Stimulated activated CD4-positive, alpha-beta T cell treated with anti-CD3 and anti-CD28 coated beads, Interleukin-2, amount 100 ng/mL, for 48 hours (primary cell): Measurements from ENCODE around the gene APOBEC3G.
A peak's percentile ranks its signal among the peaks of the same experiment; 100 is the strongest.

Source experiments
- DNase-seq, 2 donors: peaks; one replicate each; pipeline ENCODE4 v3.0.0-alpha.2; 2020

APOBEC3G gene

DNA sequence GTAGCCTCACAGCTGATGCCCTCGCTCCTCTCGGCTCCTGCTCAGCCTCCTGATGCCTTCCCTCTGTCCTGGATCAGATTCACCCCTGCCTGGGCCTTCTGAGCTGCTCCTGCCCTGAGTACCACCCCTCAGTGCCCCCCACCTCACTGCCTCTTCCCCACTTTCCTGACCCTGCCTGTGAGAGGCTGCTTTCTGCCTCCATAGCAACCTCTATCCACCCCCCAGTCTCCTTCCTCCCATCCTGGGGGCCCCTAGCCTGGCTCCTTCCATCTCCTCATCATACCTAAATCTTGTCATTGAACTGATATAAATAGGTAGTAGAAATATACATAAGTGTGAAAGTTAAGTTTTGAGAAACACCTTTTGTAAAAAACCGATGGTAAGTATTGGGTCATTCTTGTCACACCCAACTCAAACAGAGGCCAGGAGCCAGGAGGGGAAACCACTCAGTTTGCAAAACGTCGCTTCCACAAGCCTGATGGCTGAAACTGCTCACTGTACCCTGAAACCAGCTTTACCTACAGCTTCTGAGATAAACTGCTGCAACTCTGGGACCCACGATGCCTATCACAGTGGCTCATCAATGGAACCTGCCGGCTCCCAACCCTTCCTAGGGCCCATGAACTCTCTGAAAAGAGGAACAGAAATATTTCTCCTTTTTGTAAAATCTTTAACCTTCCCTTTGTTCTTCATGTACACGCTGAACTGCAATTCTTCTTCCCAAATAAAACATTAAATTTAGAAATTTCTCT is 15.2 kb downstream of the APOBEC3G start:
- no peak for DNase-seq

DNA sequence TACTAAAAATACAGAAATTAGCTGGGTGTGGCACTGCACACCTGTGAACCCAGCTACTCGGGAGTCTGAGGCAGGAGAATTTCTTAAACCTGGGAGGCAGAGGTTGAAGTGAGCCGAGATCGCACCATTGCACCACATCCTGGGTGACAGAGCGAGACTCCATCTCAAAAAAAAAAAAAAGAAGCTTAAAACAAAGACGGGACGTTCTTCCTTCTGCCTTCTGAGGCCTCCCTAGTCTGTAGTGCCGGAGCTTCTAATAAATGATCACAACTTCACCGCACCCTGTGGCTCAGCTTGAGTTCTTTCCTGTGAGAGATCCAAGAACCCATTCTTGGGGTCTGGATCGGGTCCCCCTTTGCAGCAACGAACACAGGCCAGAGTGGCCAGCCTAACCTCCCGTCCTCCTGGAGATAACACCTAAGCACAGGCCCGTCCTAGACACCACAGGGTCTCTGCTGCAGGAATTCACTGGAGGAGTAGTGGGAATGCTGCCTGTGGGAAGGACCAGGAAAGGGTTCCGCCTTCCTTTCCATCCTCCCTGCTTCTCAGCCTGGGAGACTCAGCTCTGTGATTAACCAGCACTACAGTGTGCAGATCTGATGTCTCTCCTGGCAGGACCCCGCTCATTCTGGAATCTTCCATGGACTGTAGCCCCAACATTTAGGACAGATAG is 17.8 kb downstream of the APOBEC3G start:
- no peak for DNase-seq

DNA sequence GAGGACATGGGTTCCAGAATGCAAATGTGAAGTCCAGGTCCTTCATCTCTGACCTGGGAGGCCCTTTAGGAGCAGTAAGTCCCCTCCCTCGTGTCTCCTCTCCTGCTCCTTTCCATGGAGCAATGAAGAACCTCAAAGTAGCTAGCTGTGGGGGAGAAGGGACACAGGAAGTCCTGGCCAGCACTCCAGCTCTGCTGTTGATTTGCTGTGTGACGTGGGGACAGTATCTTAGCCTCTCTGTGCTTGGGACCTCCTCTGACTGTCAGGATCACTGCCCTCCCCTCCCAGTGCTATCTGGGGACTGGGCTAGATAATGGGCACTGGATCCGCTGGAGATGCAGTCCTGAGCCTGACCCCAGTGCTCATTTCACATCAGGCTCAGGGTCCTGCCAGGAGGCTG is 18.9 kb downstream of the APOBEC3G start:
- no peak for DNase-seq

DNA sequence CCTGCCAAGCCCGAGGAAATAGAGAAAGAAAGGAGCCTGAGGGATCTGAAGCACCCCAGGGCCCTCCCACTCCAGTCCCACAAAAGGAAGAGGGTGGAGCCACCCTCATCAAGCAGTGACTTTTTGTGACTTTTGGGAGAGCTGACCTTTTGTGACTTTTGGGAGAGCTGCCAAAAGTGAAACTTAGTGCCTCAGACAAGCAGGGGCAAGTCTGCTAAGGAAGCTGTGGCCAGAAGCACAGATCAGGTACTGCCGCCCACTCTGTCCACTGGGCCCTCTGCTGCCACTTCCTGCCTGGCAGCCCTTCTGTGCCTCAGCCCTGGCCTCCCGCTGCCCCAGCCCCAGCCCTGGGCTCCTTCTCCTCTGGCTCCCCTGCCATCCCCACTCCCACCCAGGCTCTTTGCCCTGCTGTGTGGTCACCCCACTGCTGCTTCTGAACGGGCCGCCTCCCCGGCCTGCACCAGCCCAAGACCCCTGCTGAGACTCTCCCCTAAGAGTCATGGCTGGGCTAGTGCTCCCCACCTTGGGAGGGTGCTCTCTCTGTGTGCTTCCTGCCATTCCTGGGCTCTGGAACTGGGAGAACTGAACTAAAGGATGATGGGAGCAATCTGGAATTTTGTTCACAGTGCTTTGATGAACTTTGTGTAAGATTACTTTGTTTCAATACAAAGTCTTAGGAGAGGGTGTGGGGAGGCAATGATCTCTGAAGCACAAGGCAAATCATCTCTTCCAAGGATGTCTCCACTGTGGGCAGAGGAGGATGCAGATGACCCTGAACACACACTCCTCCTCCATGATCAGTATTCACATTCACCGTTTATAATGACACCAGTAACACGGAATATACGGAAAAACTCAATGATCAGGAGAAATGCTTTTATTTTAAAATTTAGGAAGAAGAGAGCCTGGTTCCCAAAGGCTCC is 20.3 kb downstream of the APOBEC3G start, which contains the start of gene APOBEC3H:
TSS of gene APOBEC3H (plus strand) at position 147 of the 923 bp plus-strand sequence. CDS start 3,035 bp downstream, outside the sequence.
- no peak for DNase-seq

DNA sequence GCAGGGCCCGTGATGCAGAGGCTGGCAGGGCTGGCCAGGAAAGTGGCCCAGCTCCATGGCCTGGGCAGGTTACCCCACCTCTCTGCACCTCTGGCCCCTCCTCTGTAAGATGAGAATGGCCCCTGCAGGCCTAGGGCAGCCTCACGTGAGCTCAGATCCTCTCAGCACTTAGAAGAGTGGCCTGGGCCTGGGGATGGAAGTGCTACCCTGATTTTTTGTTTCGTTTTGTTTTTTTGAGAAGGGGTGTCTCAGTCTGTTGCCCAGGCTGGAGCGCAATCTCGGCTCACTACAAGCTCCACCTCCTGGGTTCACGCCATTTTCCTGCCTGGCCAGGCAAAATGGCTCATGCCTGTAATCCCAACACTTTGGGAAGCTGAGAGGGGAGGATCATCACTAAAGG is 21.0 kb downstream of the APOBEC3G start:
- no peak for DNase-seq

DNA sequence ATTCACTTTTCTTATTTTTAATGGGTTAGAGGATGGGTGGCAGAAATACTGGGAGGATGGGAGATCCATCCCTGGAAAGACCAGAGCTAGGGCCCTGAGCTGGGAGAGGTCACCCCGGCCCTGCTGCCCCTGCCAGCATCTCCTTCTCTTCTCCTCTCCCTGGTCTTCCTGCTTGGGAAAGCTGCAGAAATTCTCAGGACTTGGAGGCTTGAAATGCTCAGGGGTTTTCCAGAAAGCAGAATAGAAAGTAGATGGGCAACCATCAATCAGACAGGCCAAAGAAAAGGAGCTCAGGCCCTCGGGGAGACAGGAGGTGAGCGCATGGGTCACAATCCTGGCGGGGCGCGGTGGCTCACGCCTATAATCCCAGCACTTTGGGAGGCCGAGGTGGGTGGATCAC is 21.5 kb downstream of the APOBEC3G start:
- DNase-seq = no peak

DNA sequence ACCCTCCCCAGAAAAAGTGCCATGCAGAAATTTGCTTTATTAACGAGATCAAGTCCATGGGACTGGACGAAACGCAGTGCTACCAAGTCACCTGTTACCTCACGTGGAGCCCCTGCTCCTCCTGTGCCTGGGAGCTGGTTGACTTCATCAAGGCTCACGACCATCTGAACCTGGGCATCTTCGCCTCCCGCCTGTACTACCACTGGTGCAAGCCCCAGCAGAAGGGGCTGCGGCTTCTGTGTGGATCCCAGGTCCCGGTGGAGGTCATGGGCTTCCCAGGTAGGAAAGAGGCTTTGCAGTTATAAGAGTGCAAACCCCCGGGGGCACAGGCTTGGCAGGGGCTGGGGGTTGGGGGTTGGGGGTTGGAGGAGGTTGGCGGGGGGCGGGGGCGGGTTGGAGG is 24.2 kb downstream of the APOBEC3G start:
- DNase-seq = no peak

DNA sequence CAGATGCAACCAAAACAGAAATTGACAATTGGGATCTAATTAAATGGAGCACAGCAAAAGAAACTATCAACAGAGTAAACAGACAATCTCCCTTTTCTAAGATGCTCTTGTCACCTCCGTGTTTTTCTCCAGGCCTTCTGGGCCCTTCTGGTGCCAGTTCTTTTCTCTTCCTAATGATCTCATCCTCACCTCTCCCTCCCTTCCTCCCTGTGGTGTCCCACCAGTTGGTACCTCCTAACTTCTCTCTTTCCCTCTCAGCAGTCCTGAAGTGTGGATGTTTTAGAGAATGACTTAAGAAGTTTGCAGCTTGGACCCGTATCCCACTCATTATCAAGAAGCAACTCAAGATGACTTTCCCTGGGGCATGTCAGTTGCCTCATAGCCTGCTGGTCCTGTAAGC is 26.4 kb downstream of the APOBEC3G start:
- DNase-seq = no peak

DNA sequence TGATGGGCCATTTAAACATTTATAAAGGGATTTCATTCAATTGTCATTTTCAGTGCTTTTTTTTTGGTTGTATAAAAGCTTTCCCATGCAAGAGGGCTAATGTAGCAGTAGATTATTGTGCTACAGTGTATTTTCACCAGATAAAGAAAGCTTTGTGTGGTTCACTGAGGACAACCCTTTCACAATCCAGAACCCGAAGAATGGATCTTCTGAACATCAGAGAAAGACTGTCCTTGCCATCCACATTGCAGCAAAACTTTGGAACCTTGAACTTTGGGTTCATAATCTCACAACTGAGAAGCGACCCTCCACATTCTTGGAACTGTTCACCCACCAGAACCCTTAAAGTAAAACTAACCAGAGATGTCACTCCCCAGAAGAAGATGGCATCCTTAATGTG is 29.3 kb downstream of the APOBEC3G start:
- no peak for DNase-seq

DNA sequence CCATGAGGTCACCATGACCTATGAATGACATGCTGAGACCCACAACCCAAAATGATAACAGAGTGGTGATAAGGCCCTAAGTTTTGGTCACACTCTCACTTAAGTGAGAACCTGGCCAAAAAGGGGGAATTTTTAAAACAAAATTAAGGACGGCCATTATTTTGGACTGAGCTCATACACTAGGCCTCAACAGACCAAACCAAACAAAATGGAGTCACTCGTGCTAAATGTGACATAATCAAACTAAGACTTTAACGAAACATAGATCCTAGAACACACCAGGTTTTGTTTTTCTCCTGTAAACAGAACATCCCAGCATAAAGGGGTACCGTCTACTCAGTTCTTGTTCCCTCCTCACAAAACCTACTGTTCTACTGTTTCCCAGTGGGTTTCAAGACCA is 31.4 kb downstream of the APOBEC3G start:
- DNase-seq = no peak

DNA sequence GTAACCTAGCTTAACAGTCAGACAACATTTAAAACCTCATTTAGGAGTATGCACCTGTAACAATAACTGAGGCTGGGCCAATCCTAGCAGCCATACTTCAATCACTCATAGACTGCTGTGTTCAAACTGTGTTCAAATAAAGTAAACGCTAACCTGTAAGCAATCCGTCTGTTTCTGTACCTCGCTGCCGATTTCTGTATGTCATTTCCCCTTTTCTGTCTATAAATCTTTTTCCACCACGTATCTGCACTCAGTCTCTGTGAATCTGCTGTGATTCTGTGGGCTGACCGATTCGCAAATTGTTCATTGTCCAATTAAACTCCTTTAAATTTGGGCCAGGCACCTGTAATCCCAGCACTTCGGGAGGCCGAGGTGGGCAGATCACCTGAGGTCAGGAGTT is 32.3 kb downstream of the APOBEC3G start:
- no peak for DNase-seq

DNA sequence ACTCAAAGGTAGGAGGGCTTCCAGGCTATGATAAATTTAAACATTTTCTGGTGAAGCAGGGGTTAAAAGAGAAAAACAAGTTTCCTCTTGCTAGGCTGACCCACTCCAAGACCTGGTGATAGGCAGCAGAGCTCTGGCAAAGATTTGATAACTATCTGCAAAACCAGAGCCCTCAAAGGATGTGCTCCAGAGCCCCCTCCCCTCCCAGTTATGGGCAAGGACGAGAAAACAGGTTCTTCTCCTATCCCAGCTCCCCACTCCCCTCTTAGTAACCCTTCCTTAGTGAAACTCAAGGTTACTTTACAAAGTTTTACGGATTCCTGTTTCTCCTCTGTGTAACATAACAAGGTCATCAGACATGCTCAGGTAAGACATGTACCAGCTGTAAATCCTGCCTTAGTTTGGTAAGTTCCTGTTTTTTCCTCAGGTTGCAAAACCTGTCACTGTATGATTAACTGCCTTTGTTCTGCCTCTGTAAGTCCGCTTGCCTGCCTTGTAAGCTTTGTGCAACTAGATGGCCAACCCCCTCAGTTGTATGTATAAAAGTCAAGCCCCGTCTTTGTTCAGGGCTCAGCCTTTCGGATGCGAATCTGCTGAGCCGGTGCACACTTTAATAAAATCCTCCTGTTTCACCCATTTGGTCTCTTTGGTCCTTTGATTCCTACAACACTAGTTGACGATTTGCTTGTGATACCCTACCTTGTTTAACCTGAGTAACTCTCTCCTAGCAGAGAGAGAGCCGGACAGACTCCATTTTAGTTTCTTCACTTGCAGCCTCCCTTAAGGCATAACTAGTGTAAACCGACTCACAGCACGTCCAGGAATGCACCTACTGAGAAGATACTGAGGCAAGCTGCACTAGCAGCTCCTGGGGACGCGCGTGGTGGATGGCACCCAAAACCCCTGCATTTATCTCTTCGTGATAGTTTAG is 33.8 kb downstream of the APOBEC3G start:
- no peak for DNase-seq

DNA sequence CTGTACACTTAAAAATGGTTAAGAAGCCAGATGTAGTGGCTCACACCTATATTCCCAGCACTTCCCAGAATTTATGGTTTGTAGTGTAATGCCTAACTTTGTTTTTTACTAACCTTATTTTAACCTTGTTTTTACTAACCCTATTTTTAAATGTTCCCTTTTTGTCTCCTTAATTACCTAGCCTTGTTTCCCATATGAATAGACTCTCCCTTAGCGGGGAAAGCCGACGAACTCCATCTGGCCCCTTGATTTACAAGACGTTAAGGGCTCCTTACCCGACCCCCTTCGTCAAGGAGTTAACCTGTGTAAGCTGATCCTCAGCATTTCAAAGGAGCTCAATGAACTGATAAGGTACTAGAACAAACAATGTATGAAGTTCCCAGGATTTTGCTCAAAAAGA is 37.0 kb downstream of the APOBEC3G start:
- DNase-seq = no peak

DNA sequence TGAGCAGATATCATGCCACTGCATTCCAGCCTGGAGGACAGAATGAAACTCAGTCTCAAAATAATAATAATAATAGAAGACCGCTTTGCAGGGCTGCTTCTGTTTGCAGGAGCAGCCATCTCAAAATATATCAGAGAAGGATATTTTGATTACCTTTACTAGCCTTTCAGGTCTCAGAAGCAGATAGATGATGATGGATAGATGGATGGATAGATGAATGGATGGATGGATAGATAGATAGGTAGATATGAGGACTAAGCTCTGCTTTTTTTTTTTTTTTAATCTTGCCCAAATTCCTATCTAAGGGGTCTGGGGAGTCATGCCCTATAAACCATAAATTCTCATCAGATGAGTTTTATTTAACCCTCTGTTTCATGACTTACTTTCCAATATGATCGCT is 38.5 kb downstream of the APOBEC3G start:
- no peak for DNase-seq

DNA sequence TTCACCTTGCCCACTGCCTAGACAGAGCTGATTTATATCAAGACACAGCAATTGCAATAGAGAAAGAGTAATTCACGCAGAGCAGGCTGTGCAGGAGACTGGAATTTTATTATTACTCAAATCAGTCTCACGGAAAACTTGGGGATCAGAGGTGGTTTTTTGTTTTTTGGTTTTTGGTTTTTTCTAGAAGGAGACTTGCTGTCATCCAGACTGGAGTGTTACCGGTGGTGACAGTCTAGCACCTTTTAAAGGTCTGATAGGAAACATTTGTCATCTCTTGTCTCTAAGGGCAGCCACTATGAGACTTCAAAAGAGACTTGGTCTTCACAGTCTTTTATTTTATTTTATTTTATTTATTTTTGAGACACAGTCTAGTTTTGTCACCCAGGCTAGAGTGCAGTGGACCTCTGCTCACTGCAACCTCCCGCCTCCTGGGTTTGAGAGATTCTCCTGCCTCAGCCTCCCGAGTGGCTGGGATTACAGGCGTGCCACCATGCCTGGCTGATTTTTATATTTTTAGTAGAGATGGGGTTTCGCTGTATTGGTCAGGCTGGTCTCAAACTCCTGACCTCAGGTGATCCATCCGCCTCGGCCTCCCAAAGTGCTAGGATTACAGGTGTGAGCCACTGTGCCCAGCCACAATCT is 39.0 kb downstream of the APOBEC3G start:
- DNase-seq = no peak

DNA sequence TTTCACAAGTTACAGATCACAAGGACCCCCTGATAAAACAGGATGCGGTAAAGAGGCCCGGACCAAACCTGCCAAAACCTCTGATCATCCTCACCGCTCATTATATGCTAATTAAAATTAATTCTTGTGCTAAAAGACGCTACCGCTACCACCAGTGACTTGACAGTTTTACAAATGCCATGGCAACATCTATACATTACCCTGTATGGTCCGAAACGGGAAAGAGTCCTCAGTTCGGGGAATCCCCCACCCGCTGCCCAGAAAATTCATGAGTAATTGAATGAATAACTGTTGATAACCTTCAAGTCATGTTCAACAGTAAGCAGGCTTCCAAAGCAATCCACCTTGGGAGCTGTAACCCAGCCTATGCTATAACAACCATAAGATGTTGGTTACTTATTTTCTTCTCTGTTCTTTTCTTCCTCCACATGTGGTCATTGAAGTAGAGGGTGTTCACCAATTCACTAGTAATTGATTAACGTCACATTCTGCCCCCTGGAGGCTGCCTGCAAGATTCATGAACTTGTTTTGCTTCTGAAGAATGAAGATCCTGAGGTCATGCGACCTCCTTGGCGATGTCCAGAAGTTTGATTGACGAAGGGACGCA is 40.6 kb downstream of the APOBEC3G start:
- DNase-seq = peak; percentile 54 to 66

DNA sequence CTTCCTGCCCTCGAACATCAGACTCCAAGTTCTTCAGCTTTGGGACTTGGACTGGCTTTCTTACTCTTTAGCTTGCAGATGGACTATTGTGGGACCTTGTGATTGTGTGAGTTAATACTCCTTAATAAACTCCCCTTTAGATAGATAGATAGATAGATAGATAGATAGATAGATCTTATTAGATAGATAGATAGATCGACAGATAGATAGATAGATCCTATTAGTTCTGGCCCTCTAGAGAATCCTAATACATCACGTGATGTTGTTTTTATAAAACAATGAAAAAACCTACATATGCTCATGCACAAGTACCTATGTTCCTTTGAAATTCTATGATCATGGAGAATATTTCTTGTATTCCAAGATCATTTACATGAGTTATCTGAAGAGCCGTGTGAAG is 43.9 kb downstream of the APOBEC3G start:
- DNase-seq = no peak

DNA sequence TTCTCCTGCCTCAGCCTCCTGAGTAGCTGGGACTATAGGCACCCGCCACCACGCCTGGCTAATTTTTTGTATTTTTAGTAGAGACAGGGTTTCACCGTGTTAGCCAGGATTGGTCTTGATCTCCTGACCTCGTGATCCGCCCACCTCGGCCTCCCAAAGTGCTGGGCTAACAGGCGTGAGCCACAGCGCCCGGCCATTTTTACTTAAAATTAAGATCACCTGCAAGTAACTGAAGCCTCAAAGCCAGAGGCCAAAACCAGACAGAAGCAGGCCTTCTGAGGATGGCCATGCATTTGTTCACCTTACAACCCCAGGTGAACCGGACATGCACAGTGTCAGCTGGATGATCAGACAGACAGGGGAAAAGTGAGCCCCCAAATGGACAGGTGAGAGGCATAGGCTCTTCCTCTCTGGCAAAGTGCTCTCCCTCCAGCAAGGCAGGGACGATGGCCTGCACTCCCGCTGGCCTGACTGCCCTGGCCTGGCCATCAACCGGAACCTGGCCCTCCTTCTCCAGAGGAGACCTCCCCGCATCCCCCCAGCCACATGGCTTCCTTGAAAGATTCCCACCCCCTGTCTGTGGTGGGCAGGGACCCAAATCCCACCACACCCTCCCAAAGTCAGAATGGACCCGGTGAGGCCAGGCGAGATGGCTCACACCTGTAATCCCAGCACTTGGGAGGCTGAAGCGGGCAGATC is 45.8 kb downstream of the APOBEC3G start:
- DNase-seq = no peak

DNA sequence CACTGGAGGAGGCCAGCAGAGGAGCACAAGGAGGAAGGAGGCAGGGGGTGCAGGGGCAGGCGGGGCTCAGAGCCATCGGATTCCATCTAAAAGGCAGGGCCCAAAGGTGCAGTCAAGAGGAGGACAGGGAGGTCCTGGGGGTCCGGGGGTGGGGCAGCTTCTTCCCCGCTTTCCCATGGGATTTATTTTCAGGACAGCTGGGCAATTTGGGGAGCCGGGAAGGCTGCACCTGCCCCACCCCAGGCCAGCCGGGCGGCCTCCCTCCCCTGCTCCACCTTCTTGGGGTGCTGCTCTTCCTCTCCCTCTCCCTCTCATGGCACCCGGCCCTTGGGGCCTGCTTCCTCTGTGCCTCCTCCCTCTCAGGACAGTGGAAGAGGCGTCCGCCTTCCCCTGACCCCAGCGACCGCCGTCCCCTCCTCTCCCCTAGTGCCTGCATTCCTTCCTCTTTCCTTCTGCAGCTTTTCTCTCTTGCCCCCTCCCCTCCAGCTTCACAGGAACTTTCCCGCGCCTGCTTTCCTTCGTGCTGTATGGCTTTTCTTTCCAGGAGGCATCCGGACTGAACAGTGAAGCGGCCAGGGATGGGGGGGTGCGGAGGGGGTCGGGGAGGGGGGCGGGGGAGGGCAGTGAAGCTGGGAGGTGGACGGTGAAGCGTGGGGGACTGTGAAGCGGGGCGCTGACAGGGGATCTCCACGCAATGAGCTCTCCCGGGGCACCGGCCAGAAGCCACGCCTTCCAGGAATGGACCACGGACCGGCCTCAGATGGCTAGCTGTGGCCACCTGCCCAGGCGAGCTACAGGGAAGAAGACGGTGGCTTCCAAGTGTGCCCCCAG is 46.9 kb downstream of the APOBEC3G start:
- DNase-seq = no peak

DNA sequence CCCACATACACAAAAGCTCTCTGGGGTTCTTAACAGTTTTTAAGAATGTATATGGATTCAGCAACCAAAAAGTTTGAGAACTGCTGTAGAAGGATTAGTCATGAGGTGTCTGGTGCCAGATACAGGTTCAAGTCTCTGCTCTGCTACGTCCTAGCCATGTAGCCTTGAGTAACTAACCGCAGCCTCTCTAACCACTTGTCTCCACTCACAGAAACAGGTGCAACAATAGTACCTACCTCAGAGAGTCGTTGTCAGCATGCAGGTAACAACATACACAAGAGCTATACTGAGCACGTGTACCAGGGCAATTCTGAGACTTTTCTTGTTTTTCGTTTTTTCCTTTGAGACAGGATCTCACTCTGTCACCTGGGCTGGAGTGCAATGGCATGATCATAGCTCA is 48.5 kb downstream of the APOBEC3G start:
- DNase-seq = no peak
